Activated CD4-positive, alpha-beta T cell treated with anti-CD3 and anti-CD28 coated beads for 1 hour (primary cell): Measurements from ENCODE around the gene ICAM5.
A peak's percentile ranks its signal among the peaks of the same experiment; 100 is the strongest.

ENCODE experiments used
- DNase-seq: peaks from one replicate; pipeline ENCODE4 v3.0.0-alpha.2; 2020

The ICAM5 gene

DNA sequence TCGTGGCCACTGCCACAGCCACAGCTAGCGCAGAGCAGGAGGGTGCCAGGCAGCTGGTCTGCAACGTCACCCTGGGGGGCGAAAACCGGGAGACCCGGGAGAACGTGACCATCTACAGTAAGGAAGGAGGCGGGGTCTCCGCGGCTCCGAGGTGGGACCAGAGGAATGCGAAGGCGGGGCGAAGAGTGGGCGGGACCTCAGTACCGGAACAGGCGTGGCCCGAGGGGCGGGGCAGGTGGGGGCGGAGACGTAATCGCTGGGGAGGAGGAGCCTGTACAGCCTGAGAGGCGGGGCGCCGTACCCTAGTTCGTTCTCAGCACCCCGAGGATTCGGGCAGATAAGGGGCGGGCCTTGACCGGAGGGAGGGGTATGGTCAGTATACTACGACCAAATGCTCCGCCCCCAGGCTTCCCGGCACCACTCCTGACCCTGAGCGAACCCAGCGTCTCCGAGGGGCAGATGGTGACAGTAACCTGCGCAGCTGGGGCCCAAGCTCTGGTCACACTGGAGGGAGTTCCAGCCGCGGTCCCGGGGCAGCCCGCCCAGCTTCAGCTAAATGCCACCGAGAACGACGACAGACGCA, 2.5 kb downstream of the ICAM5 start:
- DNase-seq = no peak

- DNase-seq = no peak
These were observed 3.3 kb downstream of the ICAM5 start for GRCh38 chr19:10292789-10293636.

DNA sequence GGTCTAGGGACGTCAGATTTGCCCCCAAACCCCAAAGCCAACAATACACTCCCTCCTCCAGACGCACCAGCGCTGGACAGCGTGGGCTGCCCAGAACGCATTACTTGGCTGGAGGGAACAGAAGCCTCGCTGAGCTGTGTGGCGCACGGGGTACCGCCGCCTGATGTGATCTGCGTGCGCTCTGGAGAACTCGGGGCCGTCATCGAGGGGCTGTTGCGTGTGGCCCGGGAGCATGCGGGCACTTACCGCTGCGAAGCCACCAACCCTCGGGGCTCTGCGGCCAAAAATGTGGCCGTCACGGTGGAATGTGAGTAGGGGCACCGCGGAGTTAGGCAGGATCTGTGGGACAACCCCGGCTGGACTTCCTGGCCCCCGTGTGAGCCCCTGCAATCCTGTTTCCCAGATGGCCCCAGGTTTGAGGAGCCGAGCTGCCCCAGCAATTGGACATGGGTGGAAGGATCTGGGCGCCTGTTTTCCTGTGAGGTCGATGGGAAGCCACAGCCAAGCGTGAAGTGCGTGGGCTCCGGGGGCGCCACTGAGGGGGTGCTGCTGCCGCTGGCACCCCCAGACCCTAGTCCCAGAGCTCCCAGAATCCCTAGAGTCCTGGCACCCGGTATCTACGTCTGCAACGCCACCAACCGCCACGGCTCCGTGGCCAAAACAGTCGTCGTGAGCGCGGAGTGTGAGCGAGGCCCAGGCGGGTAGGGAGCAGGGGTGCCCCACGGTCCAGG, 4.0 kb downstream of the ICAM5 start:
- DNase-seq = no peak

DNA sequence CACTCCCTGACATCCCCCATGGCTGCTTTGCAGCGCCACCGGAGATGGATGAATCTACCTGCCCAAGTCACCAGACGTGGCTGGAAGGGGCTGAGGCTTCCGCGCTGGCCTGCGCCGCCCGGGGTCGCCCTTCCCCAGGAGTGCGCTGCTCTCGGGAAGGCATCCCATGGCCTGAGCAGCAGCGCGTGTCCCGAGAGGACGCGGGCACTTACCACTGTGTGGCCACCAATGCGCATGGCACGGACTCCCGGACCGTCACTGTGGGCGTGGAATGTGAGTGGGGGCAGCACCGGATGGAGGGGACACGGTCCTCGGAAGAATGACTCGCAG, 4.6 kb downstream of the ICAM5 start:
- no peak for DNase-seq

GRCh38 chr19:10295305-10295846, 5.6 kb downstream of the ICAM5 start:
- peak; percentile 52 for DNase-seq

DNA sequence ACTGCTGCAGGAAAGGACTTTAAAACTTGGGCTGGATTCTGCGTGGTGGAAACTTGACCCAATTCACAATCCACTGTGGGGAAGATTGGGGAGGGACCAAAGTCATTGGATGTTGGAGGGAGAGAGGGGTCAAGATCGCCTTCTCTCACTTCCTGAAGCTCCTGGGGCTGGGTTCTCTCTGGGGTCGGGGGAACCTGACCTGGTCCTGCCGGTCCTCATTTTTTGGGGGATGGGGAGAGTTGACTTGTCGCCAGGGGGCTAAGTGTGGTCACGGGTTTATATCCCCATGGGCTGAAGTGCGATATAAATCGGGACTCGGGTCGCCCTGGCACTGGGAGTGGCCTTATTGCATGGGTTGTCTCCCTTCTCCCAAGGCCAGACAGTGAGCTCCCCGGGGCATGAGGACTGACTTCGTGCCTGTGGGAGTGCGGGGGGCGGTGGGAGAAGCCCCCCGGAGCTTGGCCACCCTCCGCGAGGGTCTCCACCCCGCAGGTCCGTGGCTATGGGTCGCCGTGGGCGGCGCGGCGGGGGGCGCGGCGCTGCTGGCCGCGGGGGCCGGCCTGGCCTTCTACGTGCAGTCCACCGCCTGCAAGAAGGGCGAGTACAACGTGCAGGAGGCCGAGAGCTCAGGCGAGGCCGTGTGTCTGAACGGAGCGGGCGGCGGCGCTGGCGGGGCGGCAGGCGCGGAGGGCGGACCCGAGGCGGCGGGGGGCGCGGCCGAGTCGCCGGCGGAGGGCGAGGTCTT, 6.3 kb downstream of the ICAM5 start:
- DNase-seq = no peak

- DNase-seq = no peak
These were observed 10.1 kb downstream of the ICAM5 start for GRCh38 chr19:10299545-10300458.

GRCh38 chr19:10305139-10305806, 15.5 kb downstream of the ICAM5 start:
- DNase-seq = no peak

DNA sequence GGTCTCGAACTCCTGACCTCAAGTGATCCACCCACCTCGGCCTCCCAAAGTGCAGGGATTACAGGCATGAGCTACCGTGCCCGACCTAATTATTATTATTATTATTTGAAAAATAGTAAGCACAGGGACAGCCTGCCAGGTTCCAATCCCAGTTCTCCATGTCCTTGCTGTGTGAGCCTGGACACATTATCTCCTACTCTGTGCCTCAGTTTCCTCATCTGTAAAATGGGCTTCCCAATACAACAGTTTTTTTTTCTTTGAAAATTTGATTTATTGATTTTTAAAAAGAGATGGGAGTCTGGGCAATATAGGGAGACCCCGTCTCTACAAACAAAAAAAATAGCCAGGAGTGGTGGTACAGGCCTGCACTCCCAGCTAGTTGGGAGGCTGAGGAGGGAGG, 16.6 kb downstream of the ICAM5 start:
- no peak for DNase-seq

DNA sequence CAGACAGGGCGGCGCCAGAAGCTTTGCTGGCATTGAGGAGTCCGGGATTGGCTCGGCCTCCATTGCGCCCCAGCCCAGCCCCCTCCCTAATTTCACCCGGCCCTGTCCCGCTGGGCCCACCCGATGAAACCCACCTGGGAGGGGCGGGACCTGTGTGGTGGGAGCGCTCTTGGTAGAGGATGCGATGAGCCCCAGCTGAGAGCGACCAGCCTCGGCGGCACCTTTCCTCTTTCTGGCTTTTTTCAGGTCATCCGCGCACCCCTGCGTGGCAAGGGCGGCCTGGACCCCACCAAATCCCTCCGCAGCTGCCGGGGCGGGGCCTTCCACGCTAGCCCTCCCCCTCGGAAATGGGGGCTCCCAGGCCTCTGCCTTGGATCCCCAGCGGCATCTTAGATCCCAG, 19.7 kb downstream of the ICAM5 start, which contains the start of gene ZGLP1:
TSS of gene ZGLP1 (minus strand) at position 393 of the 400 bp plus-strand sequence.
- no peak for DNase-seq

GRCh38 chr19:10315335-10316214, 25.8 kb downstream of the ICAM5 start, which contains the start of gene FDX2:
FDX2 (minus strand) TSS chr19:10316015; CDS start chr19:10315996, 19 bp downstream.
- peak; percentile 87 for DNase-seq

GRCh38 chr19:10316229-10317044, 26.7 kb downstream of the ICAM5 start:
- no peak for DNase-seq

DNA sequence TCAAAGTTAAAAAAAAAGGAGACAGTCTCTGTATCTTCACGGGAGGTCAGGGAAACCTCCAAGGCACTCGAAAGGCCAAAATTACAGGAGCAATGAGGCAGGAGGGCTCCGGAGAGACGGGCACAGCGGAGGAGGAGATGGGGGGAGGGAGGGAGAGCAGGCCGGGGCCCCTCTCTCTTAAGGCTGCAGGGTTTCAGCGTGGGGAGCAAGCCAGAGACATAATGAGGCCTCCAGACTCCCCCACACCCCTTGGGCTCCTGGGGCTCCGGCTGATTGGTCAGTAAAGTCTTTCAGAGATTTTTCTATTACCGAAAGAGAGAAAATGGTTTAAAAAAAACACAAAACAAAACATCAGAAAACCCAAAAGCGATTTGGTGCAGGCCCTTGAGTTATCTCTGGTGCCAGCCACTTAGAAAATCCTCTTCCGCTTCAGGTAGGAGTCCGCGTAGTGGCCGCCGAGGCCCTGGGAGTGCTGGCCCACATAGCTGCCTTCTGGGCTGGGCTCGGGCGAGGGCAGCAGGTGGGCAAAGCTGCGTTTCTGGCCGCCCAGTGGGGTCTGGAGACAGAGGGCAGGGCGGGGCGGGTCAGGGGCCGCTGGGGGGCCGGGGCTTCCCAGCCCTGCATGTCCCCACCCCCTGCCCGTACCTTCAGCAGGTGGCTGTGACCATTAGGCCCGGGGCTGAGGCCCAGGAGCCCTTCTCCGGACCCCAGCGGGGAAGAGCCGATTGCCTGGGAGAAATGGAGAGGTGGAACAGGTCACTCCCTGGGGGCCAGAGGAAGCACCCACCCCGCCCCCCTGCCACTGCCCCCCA, 27.5 kb downstream of the ICAM5 start:
- DNase-seq = no peak

DNA sequence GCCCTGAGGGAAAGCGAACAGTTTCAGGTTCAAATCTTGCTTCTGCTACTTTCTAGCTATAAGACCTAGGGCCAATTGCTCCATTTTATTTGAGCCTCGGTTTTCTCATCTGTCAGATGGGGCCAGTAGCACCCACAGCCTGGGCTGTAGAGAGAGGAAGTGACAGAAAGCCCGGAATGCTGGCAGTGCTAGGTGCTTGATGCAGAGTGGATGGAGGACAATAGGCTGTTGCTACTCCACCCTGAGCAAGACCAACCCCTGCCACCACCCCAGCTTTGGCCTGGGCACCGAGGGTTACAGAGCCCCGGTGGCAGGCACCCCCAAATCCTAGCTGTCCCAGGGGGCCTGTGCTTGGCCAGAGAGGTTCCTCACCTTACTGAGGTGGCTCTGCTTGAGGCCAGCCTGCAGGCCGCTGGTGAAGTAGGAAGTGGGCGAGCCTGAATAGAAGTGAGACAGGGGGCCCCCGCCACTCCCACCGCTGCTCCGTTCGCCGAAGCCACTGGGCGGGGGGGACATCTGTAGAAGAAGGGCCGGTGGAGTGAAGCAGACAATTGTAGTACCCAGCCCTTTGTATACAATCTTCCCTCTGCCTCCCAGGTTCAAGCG, 28.2 kb downstream of the ICAM5 start:
- no peak for DNase-seq

- no peak for DNase-seq
These were observed 29.3 kb downstream of the ICAM5 start for GRCh38 chr19:10318807-10319682.

- no peak for DNase-seq
These were observed 31.1 kb downstream of the ICAM5 start for GRCh38 chr19:10320602-10321416.
